GM19452 (cell line): ENCODE measurements around the gene SFMBT1.

Source experiments
- ATAC-seq: cut with Tn5 transposase; IDR thresholded peaks from one replicate; pipeline ENCODE4 v1.9.1; 2021; ENCODE audit not compliant: unreplicated experiment

The SFMBT1 gene

GRCh38 chr3:52925405-52926313, 120.2 kb downstream of the SFMBT1 start:
- no peak for ATAC-seq

GRCh38 chr3:52923963-52924362, 121.9 kb downstream of the SFMBT1 start:
- ATAC-seq = no peak

GRCh38 chr3:52920841-52921240, 125.0 kb downstream of the SFMBT1 start:
- no peak for ATAC-seq

GRCh38 chr3:52917044-52917443, 128.8 kb downstream of the SFMBT1 start:
- ATAC-seq = no peak

- ATAC-seq = no peak
These were observed 130.6 kb downstream of the SFMBT1 start for GRCh38 chr3:52915294-52915693.

GRCh38 chr3:52912885-52913731, 132.8 kb downstream of the SFMBT1 start:
- no peak for ATAC-seq

- no peak for ATAC-seq
These were observed 135.1 kb downstream of the SFMBT1 start for GRCh38 chr3:52910823-52911222.

GRCh38 chr3:52907497-52907896, 138.4 kb downstream of the SFMBT1 start:
- no peak for ATAC-seq

- no peak for ATAC-seq
These were observed 141.3 kb downstream of the SFMBT1 start for GRCh38 chr3:52904552-52904951.

GRCh38 chr3:52904000-52904399, 141.9 kb downstream of the SFMBT1 start:
- no peak for ATAC-seq

GRCh38 chr3:52897130-52898122, 148.4 kb downstream of the SFMBT1 start, which contains the start of gene STIMATE:
Gene STIMATE, minus strand, starts transcription at chr3:52897548. Its CDS starts 98 bp downstream, at chr3:52897450.
- peak; percentile 92 for ATAC-seq

- ATAC-seq = no peak
These were observed 149.3 kb downstream of the SFMBT1 start for GRCh38 chr3:52896613-52897012.

GRCh38 chr3:52896151-52896550, 149.7 kb downstream of the SFMBT1 start:
- no peak for ATAC-seq

- no peak for ATAC-seq
These were observed 150.5 kb downstream of the SFMBT1 start for GRCh38 chr3:52895418-52895817.

- ATAC-seq = no peak
These were observed 151.1 kb downstream of the SFMBT1 start for GRCh38 chr3:52894756-52895155.

- no peak for ATAC-seq
These were observed 152.2 kb downstream of the SFMBT1 start for GRCh38 chr3:52893723-52894122.

- no peak for ATAC-seq
These were observed 153.1 kb downstream of the SFMBT1 start for GRCh38 chr3:52892625-52893311.

- ATAC-seq = no peak
These were observed 153.6 kb downstream of the SFMBT1 start for GRCh38 chr3:52892290-52892624.

GRCh38 chr3:52891615-52892081, 154.2 kb downstream of the SFMBT1 start:
- ATAC-seq = no peak

- ATAC-seq = no peak
These were observed 154.7 kb downstream of the SFMBT1 start for GRCh38 chr3:52891164-52891563.
